NCI-H1694 (cell line): ENCODE measurements around the gene NAB1.
"Not testable (repeated sequence)": the region's sequence is repeated elsewhere in the genome, so short reads cannot be mapped to it uniquely, and the experiment has no call there.

Source experiments
- DNase-seq: peaks from one replicate; lab custom pipeline; 2025; lab: John Stamatoyannopoulos, UW

NAB1 gene

GRCh38 chr2:190649035-190649797 is at the start of gene NAB1:
TSS of gene NAB1 (plus strand) at chr2:190649083. CDS start at chr2:190659177, 10,094 bp downstream.
- DNase-seq: no peak

- no peak for DNase-seq
Observed at GRCh38 chr2:190599546-190600220, 49.2 kb upstream of the NAB1 start.

- no peak for DNase-seq
Observed at GRCh38 chr2:190600293-190601103, 48.4 kb upstream of the NAB1 start.

GRCh38 chr2:190603374-190603773 is 45.5 kb upstream of the NAB1 start:
- no peak for DNase-seq

GRCh38 chr2:190607014-190607597 is 41.8 kb upstream of the NAB1 start:
- DNase-seq: no peak

GRCh38 chr2:190607657-190608357 is 41.1 kb upstream of the NAB1 start:
- DNase-seq: no peak

- DNase-seq: not testable (repeated sequence)
Observed at GRCh38 chr2:190608863-190609262, 40.0 kb upstream of the NAB1 start.

GRCh38 chr2:190609397-190609796 is 39.5 kb upstream of the NAB1 start:
- DNase-seq: not testable (repeated sequence)

- DNase-seq: not testable (repeated sequence)
Observed at GRCh38 chr2:190610528-190610927, 38.4 kb upstream of the NAB1 start.

GRCh38 chr2:190615555-190616200 is 33.2 kb upstream of the NAB1 start:
- DNase-seq: no peak

GRCh38 chr2:190618030-190618429 is 30.9 kb upstream of the NAB1 start:
- no peak for DNase-seq

GRCh38 chr2:190625691-190626090 is 23.2 kb upstream of the NAB1 start:
- no peak for DNase-seq

- no peak for DNase-seq
Observed at GRCh38 chr2:190626641-190627210, 22.2 kb upstream of the NAB1 start.

- DNase-seq: peak; percentile 44
Observed at GRCh38 chr2:190627448-190628412, 21.2 kb upstream of the NAB1 start.

- no peak for DNase-seq
Observed at GRCh38 chr2:190628591-190629319, 20.1 kb upstream of the NAB1 start.

GRCh38 chr2:190634381-190634780 is 14.5 kb upstream of the NAB1 start:
- no peak for DNase-seq

- no peak for DNase-seq
Observed at GRCh38 chr2:190635781-190636180, 13.1 kb upstream of the NAB1 start.

GRCh38 chr2:190636361-190636760 is 12.5 kb upstream of the NAB1 start:
- DNase-seq: no peak

GRCh38 chr2:190637281-190637734 is 11.6 kb upstream of the NAB1 start:
- DNase-seq: no peak
